Heart left ventricle (tissue), 16 donors: ENCODE results near the gene PLCB3. TPM values are rescaled to one million over a fixed set of nuclear protein-coding genes. Genes with fewer than 3 reads are reported as not detected.
A peak's percentile ranks its signal among the peaks of the same experiment; 100 is the strongest.

Experiments
- ATAC-seq, 4 donors: fragments of 200-7000 bp; cut with Tn5 transposase; one replicate each; pipeline ENCODE4 v1.9.1; 2020 to 2022; ENCODE audit warnings: moderate library complexity in 4 of 4, mild to moderate bottlenecking in 3 of 4, moderate number of reproducible peaks in 1 of 4
- DNase-seq, 5 donors: peaks; one replicate each; pipeline ENCODE4 v3.0.0-alpha.2; 2020
- H3K27ac ChIP-seq, 12 donors: fragments of 200-600 bp; sonication (generic) in 4 of 12; one replicate each; pipeline versions ENCODE4 v1.5.0 to v1.8.0; 2016 to 2022; ENCODE audit warnings: mild to moderate bottlenecking in 2 of 12
- H3K27me3 ChIP-seq, 9 donors: fragments of 200-600 bp; sonication (generic) in 2 of 9; one replicate each; pipeline versions ENCODE4 v1.5.1 to v1.8.0; 2016 to 2022; ENCODE audit warnings: mild to moderate bottlenecking in 3 of 9
- H3K36me3 ChIP-seq, 9 donors: fragments of 200-600 bp; sonication (generic) in 2 of 9; one replicate each; pipeline versions ENCODE4 v1.5.0 to v1.8.0; 2018 to 2022; ENCODE audit warnings: mild to moderate bottlenecking in 2 of 9
- H3K4me1 ChIP-seq, 12 donors: fragments of 200-600 bp; sonication (generic) in 4 of 12; one replicate each; pipeline versions ENCODE4 v1.5.0 to v1.8.0; 2016 to 2022; ENCODE audit warnings: mild to moderate bottlenecking in 3 of 12
- H3K4me3 ChIP-seq, 12 donors: fragments of 200-600 bp; sonication (generic) in 4 of 12; one replicate each; pipeline versions ENCODE4 v1.5.0 to v1.8.0; 2017 to 2022; ENCODE audit warnings: mild to moderate bottlenecking in 9 of 12, moderate library complexity in 4 of 12
- H3K9me3 ChIP-seq, 12 donors: fragments of 200-600 bp; sonication (generic) in 4 of 12; one replicate each; pipeline versions ENCODE4 v1.5.0 to v1.8.0; 2016 to 2022; ENCODE audit warnings: mild to moderate bottlenecking in 1 of 12
- POLR2A ChIP-seq, 2 donors: fragments of 450-650 bp; IDR thresholded peaks; one replicate each; pipeline ENCODE4 v1.6.1; 2017; ENCODE audit warnings: antibody characterized with exemption in 2 of 2, mild to moderate bottlenecking in 2 of 2, moderate library complexity in 2 of 2
- WGBS, 4 donors: extraction: QIAGEN DNeasy Blood & Tissue Kit in 2 of 4; methylation state at CpG; one replicate each; pipeline versions ENCODE4 v1.1.5 to v1.1.7; 2013 to 2018; 5-methylcytosine and 5-hydroxymethylcytosine counted together
- intact Hi-C, 10 donors: fragments of 100-400 bp; cut with DNase I; formaldehyde crosslinking; loops; one replicate each; pipeline versions ENCODE4 v1.11.1 to v1.14.2; 2022
- polyA plus RNA-seq, 2 donors: library from polyadenylated mRNA; stranded (reverse); fragments of 200-250 nt; gene quantifications; one replicate each; pipeline ENCODE4 v1.2.3, GENCODE V29; 2013
- total RNA-seq, 9 donors: library from RNA; depleted of rRNA in 2 of 9; stranded (reverse); fragments of >200 nt in 2 of 9; fragmentation: NEBNext Ultra II Directional in 3 of 9; extraction: Animal tissue kit (Norgen Biotek cat#: 25700) in 3 of 9; gene quantifications; one replicate each; pipeline versions ENCODE4 v1.1.0 to v1.2.4, GENCODE V29; 2016 to 2023
- TF ChIP-seq, protein P1 (sequence below), 12 donors: fragments of 200-600 bp; sonication (generic) in 4 of 12; IDR thresholded peaks; one replicate each; pipeline versions ENCODE4 v1.5.0 to v1.8.0; 2018 to 2022; ENCODE audit warnings: antibody characterized with exemption in 12 of 12, mild to moderate bottlenecking in 5 of 12
- donor health status: ischemic (EF 13 %, LVEDD 7.1; RV severe dilation, severe dysfunction).
- donor health status: healthy with polysubstance abuse.
- donor health status: DM: no; HTN: yes; CAD: no.
- donor health status: DM: no; HTN: no; CAD: no.
- donor health status: ischemic (EF 25% LVEDD 6.9; RV normal size, moderate dysfunction).
- donor health status: ischemic (EF 25% LVEDD 5.7; RV mildly dilated, moderate dysfunction).
- donor health status: healthy.
- donor health status: DM: yes; HTN: yes; CAD: no.
- donor health status: ischemic (EF 35%, LVEDD 5.7; RV mildly dilated, moderate dysfunction).
- donor health status: nonischemic (EF 11% LVEDD 7.7; RV severe dilation, severe dysfunction).
- donor health status: DM: yes; HTN: yes; CAD: no.
- donor health status: PGD.
- donor health status: ischemic (EF 29% LVEDD 5.4; RV normal size, mild dysfunction).
- donor health status: nonischemic (EF 23%, LVEDD 6.1; RV moderate dilation, normal function).

Gene PLCB3
- total and polyA plus RNA-seq, 11 donors = 7.4 to 19.1 (median 9.8) TPM

DNA sequence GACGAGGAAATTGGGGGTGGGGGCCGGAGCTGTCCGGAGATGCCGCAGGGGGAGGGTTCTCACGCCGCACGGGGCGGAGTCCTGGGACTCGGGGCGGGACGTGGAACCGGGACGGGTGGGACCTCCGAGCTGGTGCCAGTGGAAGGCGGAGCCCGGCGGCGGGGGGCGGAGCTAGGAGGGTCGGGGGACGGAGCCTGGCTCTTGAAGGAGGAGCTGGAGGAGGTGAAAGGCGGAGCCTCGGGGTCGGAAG is 10.2 kb upstream of the PLCB3 start:
- H3K4me1 ChIP-seq = peaks cover 0 to 62% (median 33%) of the 10 kb centered on the region in 12 donors
- no peak for TF ChIP-seq POLR2A (IDR thresholded peaks at IDR 0.05)
- TF ChIP-seq, protein P1, sequence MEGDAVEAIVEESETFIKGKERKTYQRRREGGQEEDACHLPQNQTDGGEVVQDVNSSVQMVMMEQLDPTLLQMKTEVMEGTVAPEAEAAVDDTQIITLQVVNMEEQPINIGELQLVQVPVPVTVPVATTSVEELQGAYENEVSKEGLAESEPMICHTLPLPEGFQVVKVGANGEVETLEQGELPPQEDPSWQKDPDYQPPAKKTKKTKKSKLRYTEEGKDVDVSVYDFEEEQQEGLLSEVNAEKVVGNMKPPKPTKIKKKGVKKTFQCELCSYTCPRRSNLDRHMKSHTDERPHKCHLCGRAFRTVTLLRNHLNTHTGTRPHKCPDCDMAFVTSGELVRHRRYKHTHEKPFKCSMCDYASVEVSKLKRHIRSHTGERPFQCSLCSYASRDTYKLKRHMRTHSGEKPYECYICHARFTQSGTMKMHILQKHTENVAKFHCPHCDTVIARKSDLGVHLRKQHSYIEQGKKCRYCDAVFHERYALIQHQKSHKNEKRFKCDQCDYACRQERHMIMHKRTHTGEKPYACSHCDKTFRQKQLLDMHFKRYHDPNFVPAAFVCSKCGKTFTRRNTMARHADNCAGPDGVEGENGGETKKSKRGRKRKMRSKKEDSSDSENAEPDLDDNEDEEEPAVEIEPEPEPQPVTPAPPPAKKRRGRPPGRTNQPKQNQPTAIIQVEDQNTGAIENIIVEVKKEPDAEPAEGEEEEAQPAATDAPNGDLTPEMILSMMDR (IDR thresholded peaks at IDR 0.05) = no peak
- no peaks in the 10 kb centered on the region for H3K27me3 ChIP-seq
- peak overlapping the region; percentile 37 to 99 (median 79) for H3K4me3 ChIP-seq
- H3K36me3 ChIP-seq = peaks cover 0 to 38% (median 28%) of the 10 kb centered on the region in 9 donors
- H3K9me3 ChIP-seq = no peaks in the 10 kb centered on the region
- DNase-seq (peak in 4 of 5 donors; percentile 99 to 100 (median 100)), ATAC-seq (peak; percentile 84 to 93 (median 86))
- H3K27ac ChIP-seq = peak overlapping the region; percentile 95 to 100 (median 99)
- intact Hi-C loops = loop anchor here in 3 of 10 donors (1.0 to 2.0 kb wide), 3 partner anchors 29 to 64 kb away; partner anchors contain the start of genes BAD (in 1 of the 3) and ESRRA (in 1 of the 3)
- 0 to 3% (median 1%) methylated on average over 6 to 24 of the region's 24 CpGs for WGBS, 4 donors

DNA sequence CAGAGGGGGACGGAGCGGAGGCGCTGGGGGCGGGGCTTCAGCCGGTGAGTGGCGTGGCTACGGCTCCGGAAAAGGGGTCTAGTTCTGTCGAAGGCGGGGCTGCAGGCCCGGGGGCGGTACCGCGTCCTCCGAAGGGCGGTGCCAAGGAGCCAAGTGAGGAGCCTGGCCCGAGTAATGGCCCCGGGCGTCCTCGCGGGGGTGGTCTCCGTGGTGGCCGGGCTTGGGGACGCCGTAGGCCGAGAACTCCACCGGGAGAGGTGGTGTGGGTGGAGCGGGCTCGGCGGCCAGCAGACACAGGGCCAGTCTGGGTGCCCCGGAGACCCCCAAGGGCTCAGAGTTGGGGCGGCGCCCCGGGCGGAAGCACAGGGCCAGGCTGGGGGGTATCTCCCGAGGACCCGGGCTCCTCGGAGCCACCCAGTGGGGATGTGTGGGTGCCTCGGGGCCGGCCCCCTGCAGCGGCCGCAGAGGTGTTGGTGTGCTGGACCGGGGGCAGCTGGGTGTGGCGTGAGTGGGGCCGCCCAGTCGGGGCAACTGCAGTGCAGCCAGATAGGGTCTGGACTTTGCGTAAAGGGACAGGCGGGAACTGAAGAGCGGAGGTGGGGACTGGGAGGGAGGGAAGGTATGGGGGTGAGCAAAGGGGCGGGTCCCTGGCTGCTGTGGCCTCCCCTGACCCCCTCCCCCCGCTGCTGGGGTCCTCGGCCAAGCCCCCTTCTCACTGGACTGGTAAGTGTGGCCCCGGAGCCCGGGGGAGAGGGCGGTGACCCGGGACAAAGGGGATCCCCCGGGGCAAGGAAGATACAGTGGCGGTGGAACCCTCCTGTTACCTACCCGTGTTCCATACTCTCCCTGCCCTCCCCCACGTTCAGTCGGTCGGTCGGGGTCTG is 9.6 kb upstream of the PLCB3 start:
- TF ChIP-seq POLR2A (IDR thresholded peaks at IDR 0.05) = peak in 1 of 2 donors; percentile 86
- TF ChIP-seq, protein P1 (IDR thresholded peaks at IDR 0.05) = peak in 1 of 12 donors; percentile 26
- intact Hi-C loops = loop anchor here in 3 of 10 donors (1.0 to 2.0 kb wide), 3 partner anchors 29 to 63 kb away; partner anchors contain the start of genes BAD (in 1 of the 3) and ESRRA (in 1 of the 3)
- 1% methylated on average over 20 to 63 of the region's 63 CpGs for WGBS, 4 donors
- DNase-seq (peak in 4 of 5 donors; percentile 58 to 100 (median 68)), ATAC-seq (peak in 3 of 4 donors; percentile 1 to 26 (median 17))
- peak overlapping the region; percentile 72 to 100 (median 99) for H3K27ac ChIP-seq
- H3K27me3 ChIP-seq = no peaks in the 10 kb centered on the region
- peaks cover 0 to 36% (median 26%) of the 10 kb centered on the region in 9 donors for H3K36me3 ChIP-seq
- H3K4me3 ChIP-seq = peak overlapping the region; percentile 65 to 99 (median 80)
- H3K9me3 ChIP-seq = no peaks in the 10 kb centered on the region
- H3K4me1 ChIP-seq = peaks cover 0 to 62% (median 33%) of the 10 kb centered on the region in 12 donors

DNA sequence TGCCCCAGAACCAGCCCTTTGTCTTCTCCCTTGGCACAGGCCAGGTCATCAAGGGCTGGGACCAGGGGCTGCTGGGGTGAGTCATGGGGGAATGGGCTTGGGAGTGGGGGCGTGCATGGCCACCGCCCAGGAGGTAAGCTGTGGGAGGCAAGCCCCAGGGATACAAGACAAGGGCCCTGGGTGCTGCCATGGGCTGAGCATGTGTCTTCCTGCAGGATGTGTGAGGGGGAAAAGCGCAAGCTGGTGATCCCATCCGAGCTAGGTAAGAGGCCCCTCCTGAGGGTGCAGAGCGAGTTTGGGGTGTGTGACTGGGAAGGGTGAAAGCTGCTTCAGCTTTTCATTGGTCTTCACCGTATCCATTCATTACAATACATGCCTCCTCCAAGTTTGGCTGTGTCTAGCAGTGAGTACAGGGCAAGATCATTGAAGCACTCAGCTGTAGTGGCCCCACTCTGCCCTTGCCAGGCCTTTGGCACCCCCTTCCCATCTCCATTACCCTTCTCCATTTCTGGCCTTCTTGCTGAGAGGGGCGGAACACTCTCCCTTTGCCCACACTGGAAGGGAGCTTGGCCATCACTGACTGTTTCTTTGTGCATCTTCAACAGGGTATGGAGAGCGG is 8.0 kb upstream of the PLCB3 start:
- H3K27me3 ChIP-seq = no peaks in the 10 kb centered on the region
- intact Hi-C loops = no loop called here
- peaks cover 0 to 64% (median 39%) of the 10 kb centered on the region in 12 donors for H3K4me1 ChIP-seq
- ATAC-seq (no peak), DNase-seq (no peak)
- TF ChIP-seq, protein P1 (IDR thresholded peaks at IDR 0.05) = no peak
- no peak for TF ChIP-seq POLR2A (IDR thresholded peaks at IDR 0.05)
- H3K36me3 ChIP-seq = peaks cover 0 to 23% (median 16%) of the 10 kb centered on the region in 9 donors
- H3K4me3 ChIP-seq = no peak overlapping the region
- no peaks in the 10 kb centered on the region for H3K9me3 ChIP-seq
- peak overlapping the region in 3 of 12 donors; percentile 99 to 100 (median 100) for H3K27ac ChIP-seq
- 85 to 91% (median 89%) methylated on average over 8 of the region's 8 CpGs for WGBS, 4 donors

DNA sequence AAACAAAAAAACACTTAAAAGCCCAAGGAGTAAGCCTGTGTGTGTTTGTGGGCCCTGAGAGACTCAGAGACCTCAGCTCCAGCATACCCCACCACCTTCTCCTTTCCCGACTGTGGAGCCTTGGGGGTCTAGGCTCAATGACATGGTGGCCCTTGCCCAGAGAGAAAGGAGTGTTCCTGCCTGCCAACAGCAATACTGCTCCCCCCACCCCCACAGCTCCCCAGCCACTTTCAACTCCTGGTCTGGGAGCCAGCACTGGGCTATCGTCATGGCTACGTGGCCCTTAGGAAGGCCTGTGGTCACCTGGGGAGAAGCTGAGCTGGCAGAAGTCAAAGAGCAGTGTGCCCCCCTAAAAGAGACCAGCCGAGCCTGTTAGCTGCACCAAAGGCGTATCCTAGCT is 7.2 kb upstream of the PLCB3 start:
- TF ChIP-seq, protein P1 (IDR thresholded peaks at IDR 0.05) = no peak
- no peak for TF ChIP-seq POLR2A (IDR thresholded peaks at IDR 0.05)
- DNase-seq = no peak
- ATAC-seq = no peak
- H3K4me3 ChIP-seq = no peak overlapping the region
- peaks cover 0 to 16% (median 9%) of the 10 kb centered on the region in 9 donors for H3K36me3 ChIP-seq
- H3K9me3 ChIP-seq = no peaks in the 10 kb centered on the region
- H3K27me3 ChIP-seq = no peaks in the 10 kb centered on the region
- H3K27ac ChIP-seq = peak overlapping the region in 1 of 12 donors; percentile 14
- H3K4me1 ChIP-seq = peaks cover 0 to 64% (median 39%) of the 10 kb centered on the region in 12 donors
- WGBS, 4 donors = 55 to 70% (median 69%) methylated on average over 4 to 5 of the region's 5 CpGs
- intact Hi-C loops = no loop called here
